ENCODE data around the gene WBP2. TPM values are rescaled to one million over a fixed set of nuclear protein-coding genes. Genes with fewer than 3 reads are reported as not detected.
A peak's percentile ranks its signal among the peaks of the same experiment; 100 is the strongest.

Gene WBP2
- total and polyA plus RNA-seq, 2 of the 13 experiments (the other 11 are each of a cell fraction or from before 2014, with no cell fraction given): 29.2 to 29.5 TPM

DNA sequence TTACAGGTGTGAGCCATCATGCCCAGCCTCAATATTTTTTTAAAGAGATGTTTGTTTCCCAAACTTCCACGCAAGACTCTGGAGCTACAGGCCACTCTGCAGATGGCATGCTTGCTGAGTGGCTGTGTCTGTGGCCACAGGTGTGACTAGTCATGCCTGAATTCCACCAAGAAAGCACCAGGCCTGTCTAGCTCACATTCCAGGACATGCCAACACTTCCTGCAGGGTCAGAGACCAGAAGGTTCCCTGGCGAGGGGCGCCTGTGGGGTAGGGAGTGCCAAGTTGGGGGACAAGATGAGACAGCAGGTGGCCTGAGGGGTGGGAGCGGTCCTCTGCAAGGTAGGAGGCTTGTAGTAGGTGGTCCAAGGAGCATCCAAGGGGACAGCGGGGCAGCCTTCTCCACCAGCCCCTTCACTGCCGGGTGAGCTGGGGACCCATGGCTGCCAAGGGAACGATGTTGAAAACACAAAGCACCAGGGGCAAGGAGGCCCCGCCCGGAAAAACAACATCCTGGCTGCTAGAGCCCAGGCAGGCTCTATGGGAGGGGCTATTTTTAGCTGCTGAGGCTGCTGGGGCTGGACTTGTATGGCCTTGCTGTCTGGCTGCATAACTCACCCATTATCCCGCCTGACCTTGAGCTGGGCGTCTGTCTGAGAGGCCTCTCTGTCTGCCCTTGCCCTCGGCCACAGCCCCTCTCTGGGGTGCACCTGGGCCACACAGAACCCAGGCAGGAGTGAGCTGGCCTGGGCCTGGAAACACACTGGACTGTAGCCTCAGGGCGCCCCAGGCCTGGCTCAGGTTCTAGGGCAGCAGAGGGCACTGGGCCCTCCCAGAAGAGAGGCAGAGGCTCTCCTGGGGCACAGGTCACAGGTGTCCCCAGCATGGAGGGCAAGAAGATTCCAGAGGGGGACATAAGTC is 17.6 kb upstream of the WBP2 start (continued):
- TF ChIP-seq, protein P1, sequence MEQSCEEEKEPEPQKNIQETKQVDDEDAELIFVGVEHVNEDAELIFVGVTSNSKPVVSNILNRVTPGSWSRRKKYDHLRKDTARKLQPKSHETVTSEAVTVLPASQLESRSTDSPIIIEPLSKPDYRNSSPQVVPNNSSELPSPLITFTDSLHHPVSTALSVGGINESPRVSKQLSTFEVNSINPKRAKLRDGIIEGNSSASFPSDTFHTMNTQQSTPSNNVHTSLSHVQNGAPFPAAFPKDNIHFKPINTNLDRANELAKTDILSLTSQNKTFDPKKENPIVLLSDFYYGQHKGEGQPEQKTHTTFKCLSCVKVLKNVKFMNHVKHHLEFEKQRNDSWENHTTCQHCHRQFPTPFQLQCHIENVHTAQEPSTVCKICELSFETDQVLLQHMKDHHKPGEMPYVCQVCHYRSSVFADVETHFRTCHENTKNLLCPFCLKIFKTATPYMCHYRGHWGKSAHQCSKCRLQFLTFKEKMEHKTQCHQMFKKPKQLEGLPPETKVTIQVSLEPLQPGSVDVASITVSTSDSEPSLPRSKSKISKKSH (CRISPR knock-in tag; IDR thresholded peaks at IDR 0.05; ENCODE audit: borderline replicate concordance): peak; percentile 69
- TF ChIP-seq NR3C1 (CRISPR knock-in tag; IDR thresholded peaks at IDR 0.05): no peak
- TF ChIP-seq, protein P2, sequence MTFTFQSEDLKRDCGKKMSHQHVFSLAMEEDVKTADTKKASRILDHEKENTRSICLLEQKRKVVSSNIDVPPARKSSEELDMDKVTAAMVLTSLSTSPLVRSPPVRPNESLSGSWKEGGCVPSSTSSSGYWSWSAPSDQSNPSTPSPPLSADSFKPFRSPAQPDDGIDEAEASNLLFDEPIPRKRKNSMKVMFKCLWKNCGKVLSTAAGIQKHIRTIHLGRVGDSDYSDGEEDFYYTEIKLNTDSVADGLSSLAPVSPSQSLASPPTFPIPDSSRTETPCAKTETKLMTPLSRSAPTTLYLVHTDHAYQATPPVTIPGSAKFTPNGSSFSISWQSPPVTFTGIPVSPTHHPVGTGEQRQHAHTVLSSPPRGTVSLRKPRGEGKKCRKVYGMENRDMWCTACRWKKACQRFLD (CRISPR knock-in tag; IDR thresholded peaks at IDR 0.05; ENCODE audit: borderline replicate concordance): peak; percentile 42; the same call in 1 of the 2 replicates
- TF ChIP-seq ZKSCAN1 (IDR thresholded peaks at IDR 0.05; ENCODE audit: low read length): no peak
- TF ChIP-seq, protein P3, sequence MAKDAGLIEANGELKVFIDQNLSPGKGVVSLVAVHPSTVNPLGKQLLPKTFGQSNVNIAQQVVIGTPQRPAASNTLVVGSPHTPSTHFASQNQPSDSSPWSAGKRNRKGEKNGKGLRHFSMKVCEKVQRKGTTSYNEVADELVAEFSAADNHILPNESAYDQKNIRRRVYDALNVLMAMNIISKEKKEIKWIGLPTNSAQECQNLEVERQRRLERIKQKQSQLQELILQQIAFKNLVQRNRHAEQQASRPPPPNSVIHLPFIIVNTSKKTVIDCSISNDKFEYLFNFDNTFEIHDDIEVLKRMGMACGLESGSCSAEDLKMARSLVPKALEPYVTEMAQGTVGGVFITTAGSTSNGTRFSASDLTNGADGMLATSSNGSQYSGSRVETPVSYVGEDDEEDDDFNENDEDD (CRISPR knock-in tag; IDR thresholded peaks at IDR 0.05; ENCODE audit: borderline replicate concordance): peak; percentile 59; the same call in 1 of the 2 replicates
- TF ChIP-seq CREM (IDR thresholded peaks at IDR 0.05): peak; percentile 78
- no peak for TF ChIP-seq CREM (CRISPR knock-in tag; IDR thresholded peaks at IDR 0.05)
- TF ChIP-seq HOXA7 (CRISPR knock-in tag; IDR thresholded peaks at IDR 0.05): no peak
- TF ChIP-seq CBX5 (CRISPR knock-in tag; IDR thresholded peaks at IDR 0.05; ENCODE audit: borderline replicate concordance): peak; percentile 89; the same call in 1 of the 2 replicates
- peak; percentile 93 for TF ChIP-seq ZNF430 (CRISPR knock-in tag; IDR thresholded peaks at IDR 0.05)
- TF ChIP-seq, protein P4, sequence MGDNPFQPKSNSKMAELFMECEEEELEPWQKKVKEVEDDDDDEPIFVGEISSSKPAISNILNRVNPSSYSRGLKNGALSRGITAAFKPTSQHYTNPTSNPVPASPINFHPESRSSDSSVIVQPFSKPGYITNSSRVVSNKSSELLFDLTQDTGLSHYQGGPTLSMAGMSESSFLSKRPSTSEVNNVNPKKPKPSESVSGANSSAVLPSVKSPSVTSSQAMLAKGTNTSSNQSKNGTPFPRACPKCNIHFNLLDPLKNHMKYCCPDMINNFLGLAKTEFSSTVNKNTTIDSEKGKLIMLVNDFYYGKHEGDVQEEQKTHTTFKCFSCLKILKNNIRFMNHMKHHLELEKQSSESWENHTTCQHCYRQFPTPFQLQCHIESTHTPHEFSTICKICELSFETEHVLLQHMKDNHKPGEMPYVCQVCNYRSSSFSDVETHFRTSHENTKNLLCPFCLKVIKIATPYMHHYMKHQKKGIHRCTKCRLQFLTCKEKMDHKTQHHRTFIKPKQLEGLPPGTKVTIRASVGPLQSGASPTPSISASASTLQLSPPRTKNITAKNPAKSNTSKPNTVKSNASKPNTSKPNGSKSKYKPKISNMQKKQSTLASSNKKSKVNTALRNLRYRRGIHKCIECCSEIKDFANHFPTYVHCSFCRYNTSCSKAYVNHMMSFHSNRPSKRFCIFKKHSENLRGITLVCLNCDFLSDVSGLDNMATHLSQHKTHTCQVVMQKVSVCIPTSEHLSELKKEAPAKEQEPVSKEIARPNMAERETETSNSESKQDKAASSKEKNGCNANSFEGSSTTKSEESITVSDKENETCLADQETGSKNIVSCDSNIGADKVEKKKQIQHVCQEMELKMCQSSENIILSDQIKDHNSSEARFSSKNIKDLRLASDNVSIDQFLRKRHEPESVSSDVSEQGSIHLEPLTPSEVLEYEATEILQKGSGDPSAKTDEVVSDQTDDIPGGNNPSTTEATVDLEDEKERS (CRISPR knock-in tag; IDR thresholded peaks at IDR 0.05): peak; percentile 90
- no peak for TF ChIP-seq SRSF9 (IDR thresholded peaks at IDR 0.05; ENCODE audit: borderline replicate concordance, insufficient read depth, low read depth, low read length, poor library complexity, severe bottlenecking)
- TF ChIP-seq KAT2B (IDR thresholded peaks at IDR 0.05; ENCODE audit: borderline replicate concordance, low read depth, low read length): no peak
- TF ChIP-seq HNF4G (IDR thresholded peaks at IDR 0.05; ENCODE audit: borderline replicate concordance, low read depth, low read length): peak; percentile 55; the same call in 1 of the 2 replicates
- peak; percentile 96 for TF ChIP-seq HNF4G (CRISPR knock-in tag; IDR thresholded peaks at IDR 0.05; ENCODE audit: borderline replicate concordance, low read depth)
- no peak for TF ChIP-seq ATF1 (CRISPR knock-in tag; IDR thresholded peaks at IDR 0.05)
- peak; percentile 93 for TF ChIP-seq PHF5A (CRISPR knock-in tag; IDR thresholded peaks at IDR 0.05; ENCODE audit: low read depth, unreplicated experiment)
- TF ChIP-seq CBFB (CRISPR knock-in tag; IDR thresholded peaks at IDR 0.05): peak; percentile 85
- TF ChIP-seq TBP (CRISPR knock-in tag; IDR thresholded peaks at IDR 0.05): 0 out of 2 replicates have a peak, but pooled peaks have one; percentile 74
- no peak for TF ChIP-seq SP1 (IDR thresholded peaks at IDR 0.05)
- no peak; the same call in none of the 2 replicates for TF ChIP-seq SP1 (CRISPR knock-in tag; IDR thresholded peaks at IDR 0.05)
- TF ChIP-seq, protein P5, sequence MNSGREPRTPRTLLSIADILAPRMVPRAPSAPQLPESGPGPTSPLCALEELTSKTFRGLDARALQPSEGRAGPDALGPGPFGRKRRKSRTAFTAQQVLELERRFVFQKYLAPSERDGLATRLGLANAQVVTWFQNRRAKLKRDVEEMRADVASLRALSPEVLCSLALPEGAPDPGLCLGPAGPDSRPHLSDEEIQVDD (CRISPR knock-in tag; IDR thresholded peaks at IDR 0.05; ENCODE audit: borderline replicate concordance): no peak

Data from HepG2 (cell line).